Measurements from ENCODE around the gene ATP1A2.

Gene ATP1A2

DNA sequence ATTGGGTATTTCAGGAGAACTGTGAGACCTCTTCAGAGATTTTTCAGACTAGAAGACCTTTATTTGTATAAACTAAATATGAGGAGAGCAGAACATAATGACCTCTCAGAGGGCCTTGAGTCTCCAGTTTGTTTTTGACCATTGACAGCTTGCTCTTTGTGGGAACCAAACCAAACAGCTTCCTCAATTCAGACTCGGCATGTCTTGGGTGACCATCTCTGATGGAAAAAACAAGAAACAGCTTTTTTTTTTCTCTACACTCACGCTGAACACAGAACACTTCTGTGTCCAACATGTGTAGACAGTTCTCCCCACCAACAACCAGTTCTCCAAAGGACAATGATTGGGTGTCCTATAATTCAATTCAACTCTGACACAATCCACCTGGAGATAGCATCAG lies 47.4 kb downstream of the ATP1A2 start:
- TF ChIP-seq, protein P1, sequence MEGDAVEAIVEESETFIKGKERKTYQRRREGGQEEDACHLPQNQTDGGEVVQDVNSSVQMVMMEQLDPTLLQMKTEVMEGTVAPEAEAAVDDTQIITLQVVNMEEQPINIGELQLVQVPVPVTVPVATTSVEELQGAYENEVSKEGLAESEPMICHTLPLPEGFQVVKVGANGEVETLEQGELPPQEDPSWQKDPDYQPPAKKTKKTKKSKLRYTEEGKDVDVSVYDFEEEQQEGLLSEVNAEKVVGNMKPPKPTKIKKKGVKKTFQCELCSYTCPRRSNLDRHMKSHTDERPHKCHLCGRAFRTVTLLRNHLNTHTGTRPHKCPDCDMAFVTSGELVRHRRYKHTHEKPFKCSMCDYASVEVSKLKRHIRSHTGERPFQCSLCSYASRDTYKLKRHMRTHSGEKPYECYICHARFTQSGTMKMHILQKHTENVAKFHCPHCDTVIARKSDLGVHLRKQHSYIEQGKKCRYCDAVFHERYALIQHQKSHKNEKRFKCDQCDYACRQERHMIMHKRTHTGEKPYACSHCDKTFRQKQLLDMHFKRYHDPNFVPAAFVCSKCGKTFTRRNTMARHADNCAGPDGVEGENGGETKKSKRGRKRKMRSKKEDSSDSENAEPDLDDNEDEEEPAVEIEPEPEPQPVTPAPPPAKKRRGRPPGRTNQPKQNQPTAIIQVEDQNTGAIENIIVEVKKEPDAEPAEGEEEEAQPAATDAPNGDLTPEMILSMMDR (conservative IDR thresholded peaks at IDR 0.05; ENCODE audit: low read depth) = no peak
- ChIA-PET CTCF (no interaction called here), POLR2A (ENCODE audit: low non-redundant PET) (no interaction called here)
- no peak for DNase-seq (ENCODE audit: low spot score)
- H3K27ac ChIP-seq = no peak overlapping the region

DNA sequence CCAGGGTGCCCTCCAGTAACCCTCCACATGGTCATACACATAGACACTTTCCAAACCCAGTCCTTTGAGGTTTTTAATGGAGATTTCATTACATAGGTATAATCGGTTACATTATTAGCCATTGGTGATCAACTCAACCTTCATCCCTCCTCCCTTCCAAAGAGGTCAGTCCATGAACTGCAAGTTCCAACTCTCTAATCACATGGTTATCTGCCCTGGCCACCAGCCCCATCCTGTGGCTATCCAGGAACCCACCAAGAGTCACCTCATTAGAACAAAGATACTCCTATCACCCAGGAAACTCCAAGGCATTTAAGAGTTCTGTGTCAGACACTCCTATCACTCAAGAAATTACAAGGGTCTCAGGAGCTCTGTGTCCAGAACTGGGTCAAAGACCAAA lies 48.1 kb downstream of the ATP1A2 start:
- DNase-seq (ENCODE audit: low spot score) = no peak
- H3K27ac ChIP-seq = no peak overlapping the region
- POLR2A ChIA-PET (ENCODE audit: low non-redundant PET) = no interaction called here
- TF ChIP-seq, protein P1 (conservative IDR thresholded peaks at IDR 0.05; ENCODE audit: low read depth) = no peak
- CTCF ChIA-PET = no interaction called here

DNA sequence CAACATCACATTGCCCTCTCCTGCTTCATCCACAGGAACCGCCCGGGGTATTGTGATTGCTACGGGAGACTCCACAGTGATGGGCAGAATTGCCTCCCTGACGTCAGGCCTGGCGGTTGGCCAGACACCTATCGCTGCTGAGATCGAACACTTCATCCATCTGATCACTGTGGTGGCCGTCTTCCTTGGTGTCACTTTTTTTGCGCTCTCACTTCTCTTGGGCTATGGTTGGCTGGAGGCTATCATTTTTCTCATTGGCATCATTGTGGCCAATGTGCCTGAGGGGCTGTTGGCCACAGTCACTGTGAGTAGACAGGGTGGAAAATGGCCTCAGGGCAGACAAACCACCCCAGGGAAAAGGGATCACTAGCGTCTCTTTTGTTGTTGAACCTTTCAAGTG lies 48.6 kb downstream of the ATP1A2 start:
- POLR2A ChIA-PET (ENCODE audit: low non-redundant PET) = no interaction called here
- H3K27ac ChIP-seq = no peak overlapping the region
- TF ChIP-seq, protein P1 (conservative IDR thresholded peaks at IDR 0.05; ENCODE audit: low read depth) = no peak
- DNase-seq (ENCODE audit: low spot score) = no peak
- CTCF ChIA-PET = interaction anchor here (0.7 kb wide), 2 partner anchors 104 to 124 kb away, joined by 3 read pairs; no protein-coding TSS in a partner anchor

DNA sequence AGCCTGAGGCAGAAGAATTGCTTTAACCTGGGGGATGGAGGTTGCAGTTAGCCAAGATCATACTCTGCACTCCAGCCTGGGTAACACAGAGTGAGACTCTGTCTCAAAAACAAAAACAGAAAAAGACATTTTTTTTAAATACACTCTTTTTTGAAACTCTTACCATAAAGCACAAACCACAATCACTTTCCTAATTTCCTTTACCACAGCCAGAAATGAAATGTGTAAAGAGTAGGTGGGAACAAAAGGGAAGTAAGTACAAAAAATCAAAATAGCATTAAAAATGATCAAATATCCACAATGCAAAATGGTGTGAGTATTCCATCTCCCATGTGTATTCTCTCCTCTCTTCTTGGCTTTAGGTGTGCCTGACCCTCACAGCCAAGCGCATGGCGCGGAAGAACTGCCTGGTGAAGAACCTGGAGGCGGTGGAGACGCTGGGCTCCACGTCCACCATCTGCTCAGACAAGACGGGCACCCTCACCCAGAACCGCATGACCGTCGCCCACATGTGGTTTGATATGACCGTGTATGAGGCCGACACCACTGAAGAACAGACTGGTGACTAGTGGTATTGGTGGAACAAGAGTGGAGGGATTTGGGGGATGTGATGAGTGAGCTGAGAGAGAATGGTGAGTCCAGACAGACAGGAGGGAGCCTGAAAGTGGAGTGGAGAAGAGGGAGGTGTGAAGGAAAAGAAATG lies 50.8 kb downstream of the ATP1A2 start:
- POLR2A ChIA-PET (ENCODE audit: low non-redundant PET) = no interaction called here
- H3K27ac ChIP-seq = no peak overlapping the region
- CTCF ChIA-PET = interaction anchor here (0.7 kb wide), 1 partner anchor 80 kb away, joined by 3 read pairs; no protein-coding TSS in a partner anchor
- no peak for DNase-seq (ENCODE audit: low spot score)
- TF ChIP-seq, protein P1 (conservative IDR thresholded peaks at IDR 0.05; ENCODE audit: low read depth) = no peak

DNA sequence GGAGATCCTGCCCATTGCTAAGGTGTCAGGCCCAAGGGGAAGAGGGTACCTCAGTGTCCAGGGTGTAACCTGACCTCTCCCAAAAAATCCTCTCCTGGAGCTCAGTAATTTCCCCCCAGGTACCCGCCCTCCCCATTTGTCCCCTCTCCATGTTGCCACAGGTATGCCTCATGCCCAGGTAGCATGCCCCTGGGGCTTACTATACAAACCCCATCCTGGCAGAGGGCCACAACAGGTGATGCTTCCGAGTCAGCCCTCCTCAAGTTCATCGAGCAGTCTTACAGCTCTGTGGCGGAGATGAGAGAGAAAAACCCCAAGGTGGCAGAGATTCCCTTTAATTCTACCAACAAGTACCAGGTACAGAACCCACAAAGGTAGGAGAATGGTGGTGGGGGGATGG lies 51.5 kb downstream of the ATP1A2 start:
- ChIA-PET POLR2A (ENCODE audit: low non-redundant PET) (no interaction called here), CTCF (no interaction called here)
- DNase-seq (ENCODE audit: low spot score) = no peak
- TF ChIP-seq, protein P1 (conservative IDR thresholded peaks at IDR 0.05; ENCODE audit: low read depth) = no peak
- H3K27ac ChIP-seq = no peak overlapping the region

DNA sequence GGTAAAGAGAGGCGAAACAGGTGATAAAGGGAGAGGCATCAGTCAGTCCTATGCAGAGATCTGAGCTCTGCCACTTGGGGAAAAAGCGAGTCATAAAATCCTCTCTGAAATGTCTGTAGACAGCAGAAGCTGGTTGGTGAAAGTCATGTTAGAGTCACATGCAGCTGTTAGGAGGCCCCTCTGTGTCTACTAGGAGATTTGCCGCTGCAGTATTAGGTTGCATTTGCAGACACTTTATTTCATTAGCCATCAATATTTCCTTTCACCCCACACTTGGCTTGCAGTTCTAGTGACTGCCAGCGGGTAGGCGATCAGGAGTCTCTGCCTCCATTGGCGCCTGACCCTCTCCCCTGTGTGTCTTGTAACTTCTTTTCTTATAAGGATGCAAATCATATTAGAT lies 52.0 kb downstream of the ATP1A2 start:
- TF ChIP-seq, protein P1 (conservative IDR thresholded peaks at IDR 0.05; ENCODE audit: low read depth) = no peak
- no peak for DNase-seq (ENCODE audit: low spot score)
- CTCF ChIA-PET = no interaction called here
- no peak overlapping the region for H3K27ac ChIP-seq
- POLR2A ChIA-PET (ENCODE audit: low non-redundant PET) = no interaction called here

Measured in RWPE1 (cell line).